Measurements from ENCODE around the gene ANXA9.

ANXA9 gene

DNA sequence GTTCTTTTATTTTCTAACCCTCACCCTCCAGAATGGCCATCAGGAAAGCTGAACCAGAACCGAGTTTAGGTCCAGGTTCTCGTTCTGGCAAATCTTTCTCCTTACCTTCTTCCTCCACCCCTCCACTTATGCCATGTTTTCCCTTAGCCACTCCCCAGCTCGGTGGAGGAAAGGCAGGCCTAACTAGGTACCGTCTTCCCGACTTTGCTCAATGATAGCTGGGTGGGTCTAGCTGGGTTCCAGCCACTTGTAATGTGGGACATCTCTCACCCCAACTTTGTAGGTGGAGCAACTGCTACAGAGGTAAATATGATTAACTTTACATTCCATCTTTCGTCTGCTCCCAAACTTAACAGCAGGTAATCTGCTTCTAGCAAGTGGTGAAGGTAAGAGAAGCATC lies 54.9 kb downstream of the ANXA9 start:
- Histone ChIP-seq H3K4me3 (ENCODE audit: low read depth, low read length) (no peak overlapping the region), H3K27me3 (replicated peaks) (no peaks in the 10 kb centered on the region), H3K36me3 (replicated peaks) (peaks cover 6% of the 10 kb centered on the region), H3K27ac (no peak overlapping the region)
- in situ Hi-C loops (cut with HindIII; ENCODE audit: low pct_ligation_motif_present, low sequenced_read_pairs): no loop called here
- TF ChIP-seq, protein P1, sequence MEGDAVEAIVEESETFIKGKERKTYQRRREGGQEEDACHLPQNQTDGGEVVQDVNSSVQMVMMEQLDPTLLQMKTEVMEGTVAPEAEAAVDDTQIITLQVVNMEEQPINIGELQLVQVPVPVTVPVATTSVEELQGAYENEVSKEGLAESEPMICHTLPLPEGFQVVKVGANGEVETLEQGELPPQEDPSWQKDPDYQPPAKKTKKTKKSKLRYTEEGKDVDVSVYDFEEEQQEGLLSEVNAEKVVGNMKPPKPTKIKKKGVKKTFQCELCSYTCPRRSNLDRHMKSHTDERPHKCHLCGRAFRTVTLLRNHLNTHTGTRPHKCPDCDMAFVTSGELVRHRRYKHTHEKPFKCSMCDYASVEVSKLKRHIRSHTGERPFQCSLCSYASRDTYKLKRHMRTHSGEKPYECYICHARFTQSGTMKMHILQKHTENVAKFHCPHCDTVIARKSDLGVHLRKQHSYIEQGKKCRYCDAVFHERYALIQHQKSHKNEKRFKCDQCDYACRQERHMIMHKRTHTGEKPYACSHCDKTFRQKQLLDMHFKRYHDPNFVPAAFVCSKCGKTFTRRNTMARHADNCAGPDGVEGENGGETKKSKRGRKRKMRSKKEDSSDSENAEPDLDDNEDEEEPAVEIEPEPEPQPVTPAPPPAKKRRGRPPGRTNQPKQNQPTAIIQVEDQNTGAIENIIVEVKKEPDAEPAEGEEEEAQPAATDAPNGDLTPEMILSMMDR (IDR thresholded peaks at IDR 0.05; ENCODE audit: low read depth, low read length, missing control alignments): no peak
- DNase-seq: no peak

DNA sequence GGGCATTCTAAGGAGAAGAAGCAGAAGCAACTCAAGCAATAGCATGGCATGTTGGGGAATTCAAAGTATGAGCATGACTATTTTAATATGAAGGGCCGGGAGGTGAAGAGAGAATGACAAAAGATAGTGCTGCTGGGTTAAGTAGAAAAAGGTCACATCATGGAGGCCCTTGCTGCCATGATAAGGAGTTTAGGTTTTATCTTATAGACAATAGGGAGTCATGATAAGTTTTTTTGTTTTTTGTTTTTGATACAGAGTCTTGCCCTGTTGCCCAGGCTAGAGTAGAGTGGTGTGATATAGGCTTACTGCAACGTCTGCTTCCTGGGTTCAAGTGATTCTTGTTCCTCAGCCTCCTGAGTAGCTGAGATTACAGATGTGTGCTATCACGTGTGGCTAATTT lies 57.4 kb downstream of the ANXA9 start:
- Histone ChIP-seq H3K4me3 (ENCODE audit: low read depth, low read length) (no peak overlapping the region), H3K36me3 (replicated peaks) (peaks cover 3% of the 10 kb centered on the region), H3K27me3 (replicated peaks) (no peaks in the 10 kb centered on the region), H3K27ac (no peak overlapping the region)
- in situ Hi-C loops (cut with HindIII; ENCODE audit: low pct_ligation_motif_present, low sequenced_read_pairs): no loop called here
- no peak for DNase-seq
- TF ChIP-seq, protein P1 (IDR thresholded peaks at IDR 0.05; ENCODE audit: low read depth, low read length, missing control alignments): no peak

DNA sequence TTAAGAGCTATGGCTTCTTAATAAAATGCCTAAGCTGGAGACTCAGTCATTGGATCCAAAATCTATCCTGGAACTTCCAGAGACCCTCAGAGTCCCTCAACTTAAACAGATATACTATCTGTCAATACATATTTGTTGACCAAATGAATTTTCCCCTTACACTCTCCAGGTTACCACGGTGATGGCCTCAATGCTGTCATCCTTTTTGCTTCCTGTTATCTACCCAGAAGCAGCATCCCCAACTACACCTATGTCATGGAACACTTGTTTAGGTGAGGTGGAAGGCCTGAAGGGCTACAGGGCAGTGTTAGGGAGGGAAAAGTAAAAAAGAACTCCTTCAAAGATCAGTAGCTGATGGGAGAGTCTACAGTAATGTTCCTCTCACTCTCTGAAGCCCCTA lies 61.1 kb downstream of the ANXA9 start:
- in situ Hi-C loops (cut with HindIII; ENCODE audit: low pct_ligation_motif_present, low sequenced_read_pairs): no loop called here
- no peak overlapping the region for H3K4me3 ChIP-seq (ENCODE audit: low read depth, low read length)

More for the DNA sequence above, 61.1 kb downstream of the ANXA9 start:
- TF ChIP-seq, protein P1 (IDR thresholded peaks at IDR 0.05; ENCODE audit: low read depth, low read length, missing control alignments): no peak
- Histone ChIP-seq H3K27me3 (replicated peaks) (no peaks in the 10 kb centered on the region), H3K36me3 (replicated peaks) (no peaks in the 10 kb centered on the region), H3K27ac (no peak overlapping the region)
- DNase-seq: no peak
